SJCRH30 (cell line): ENCODE data around the gene RABEPK. TPM values are rescaled to one million over a fixed set of nuclear protein-coding genes. Genes with fewer than 3 reads are reported as not detected.
A peak's percentile ranks its signal among the peaks of the same experiment; 100 is the strongest.
"Not testable (repeated sequence)": the region's sequence is repeated elsewhere in the genome, so short reads cannot be mapped to it uniquely, and the experiment has no call there.

Experiments used
- DNase-seq, 2 experiments: peaks; one replicate each; pipeline ENCODE4 v3.0.0-alpha.2; 2015 to 2020
- H3K27ac ChIP-seq: fragments of 250-450 bp; sonication (Bioruptor Pico); 2 replicates; pipeline ENCODE4 v1.5.1; 2020; ENCODE audit warnings: mild to moderate bottlenecking, moderate library complexity
- H3K27me3 ChIP-seq: fragments of 250-450 bp; sonication (Bioruptor Pico); 2 replicates; pipeline ENCODE4 v1.5.1; 2020; ENCODE audit warnings: mild to moderate bottlenecking, moderate library complexity
- H3K36me3 ChIP-seq: fragments of 250-450 bp; sonication (Bioruptor Pico); 2 replicates; pipeline ENCODE4 v1.5.1; 2020; ENCODE audit warnings: mild to moderate bottlenecking, moderate library complexity
- H3K4me1 ChIP-seq: fragments of 250-450 bp; sonication (Bioruptor Pico); 2 replicates; pipeline ENCODE4 v1.5.1; 2020; ENCODE audit warnings: mild to moderate bottlenecking, moderate library complexity
- H3K4me3 ChIP-seq: fragments of 250-450 bp; sonication (Bioruptor Pico); 2 replicates; pipeline ENCODE4 v1.5.1; 2020; ENCODE audit warnings: mild to moderate bottlenecking, moderate library complexity
- H3K9me3 ChIP-seq: fragments of 250-450 bp; sonication (Bioruptor Pico); replicated peaks from 2 replicates; pipeline ENCODE4 v1.5.1; 2020; ENCODE audit warnings: mild to moderate bottlenecking, moderate library complexity
- total RNA-seq: library from RNA; depleted of rRNA; stranded (reverse); fragments of >200 nt; shearing (Covaris generic); gene quantifications from 2 replicates; pipeline ENCODE4 v1.2.3, GENCODE V29; 2014

RABEPK gene
- total RNA-seq, 1 experiment from 2014 or later, result 29.9 TPM

DNA sequence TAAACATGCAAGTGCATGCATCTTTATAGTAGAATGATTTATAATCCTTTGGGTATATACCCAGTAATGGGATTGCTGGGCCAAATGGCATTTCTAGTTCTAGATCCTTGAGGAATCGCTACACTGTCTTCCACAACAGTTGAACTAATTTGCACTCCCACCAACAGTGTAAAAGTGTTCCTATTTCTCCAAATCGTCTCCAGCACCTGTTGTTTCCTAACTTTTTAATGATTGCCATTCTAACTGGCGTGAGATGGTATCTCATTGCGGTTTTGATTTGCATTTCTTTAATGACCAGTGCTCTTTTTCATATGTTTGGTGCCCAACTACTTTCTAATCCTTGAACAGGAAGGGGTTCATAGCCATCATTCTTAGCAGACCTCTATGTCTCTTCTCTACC lies 18.6 kb upstream of the RABEPK start:
- not testable (repeated sequence) for H3K4me3 ChIP-seq, H3K27ac ChIP-seq, H3K27me3 ChIP-seq, H3K4me1 ChIP-seq, DNase-seq, H3K9me3 ChIP-seq
- peaks cover 14% of the 10 kb centered on the region for H3K36me3 ChIP-seq

DNA sequence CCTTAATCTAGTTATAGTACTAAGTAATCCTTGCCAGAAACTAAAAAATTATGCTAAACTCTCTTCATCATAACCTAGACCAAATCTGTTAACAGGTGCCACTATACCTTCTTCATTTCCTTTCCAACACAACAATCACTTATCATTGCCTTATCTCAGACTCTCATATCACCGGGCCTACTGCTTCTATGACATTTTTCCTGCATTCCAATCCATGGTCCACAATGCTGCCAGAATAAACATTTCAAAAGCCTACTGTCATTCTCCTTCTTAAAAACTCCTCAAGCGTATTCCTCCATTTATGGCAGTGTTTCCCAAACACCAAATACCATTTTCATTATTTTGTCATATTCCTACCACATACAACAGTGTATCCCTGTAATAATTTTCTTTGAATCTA lies 17.3 kb upstream of the RABEPK start:
- Histone ChIP-seq H3K27me3 (no peaks in the 10 kb centered on the region), H3K4me3 (no peak overlapping the region), H3K27ac (no peak overlapping the region), H3K4me1 (no peaks in the 10 kb centered on the region), H3K9me3 (no peaks in the 10 kb centered on the region), H3K36me3 (peaks cover 8% of the 10 kb centered on the region)
- no peak for DNase-seq

DNA sequence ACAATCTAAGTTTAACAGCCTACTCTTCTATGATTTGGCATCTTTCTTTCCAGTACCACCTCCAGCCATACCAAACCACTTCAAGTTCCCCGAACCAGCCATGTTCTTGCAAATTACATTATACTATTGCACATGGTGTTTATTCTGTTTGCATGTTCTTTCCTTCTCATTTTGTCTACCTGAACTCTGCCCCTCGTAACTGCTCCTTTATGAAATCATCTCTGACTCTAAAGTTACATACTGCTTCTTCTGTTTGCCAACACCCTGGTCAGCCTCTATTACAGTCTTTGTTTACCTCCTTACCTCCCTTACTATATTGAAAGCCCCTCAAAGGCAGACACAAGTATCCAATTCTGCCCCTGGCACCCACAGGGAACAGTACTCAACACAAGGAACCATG lies 16.8 kb upstream of the RABEPK start:
- no peak for DNase-seq
- Histone ChIP-seq H3K27ac (no peak overlapping the region), H3K9me3 (no peaks in the 10 kb centered on the region), H3K4me3 (no peak overlapping the region), H3K36me3 (peaks cover 7% of the 10 kb centered on the region; the same call in 1 of the 2 replicates), H3K4me1 (no peaks in the 10 kb centered on the region), H3K27me3 (no peaks in the 10 kb centered on the region)

DNA sequence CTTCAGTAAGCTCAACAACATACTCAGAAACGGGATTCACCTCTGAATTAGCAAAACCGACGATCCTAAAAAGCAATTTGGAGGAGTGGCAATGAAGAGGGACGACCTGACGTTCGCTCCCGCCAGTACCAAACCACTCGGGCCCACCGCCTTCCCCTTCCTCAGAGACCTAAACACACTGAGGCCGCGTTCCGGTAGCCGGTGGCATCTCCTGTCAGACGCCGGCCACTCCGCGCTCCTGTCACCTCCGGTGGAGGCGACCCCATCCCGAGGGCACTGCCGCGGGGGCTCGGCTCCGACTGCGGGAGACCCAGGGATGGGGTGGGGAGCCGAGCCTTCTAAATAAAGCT lies 11.4 kb upstream of the RABEPK start:
- H3K4me3 ChIP-seq, result peak overlapping the region; percentile 99
- H3K4me1 ChIP-seq, result 0 out of 2 replicates have a peak, but pooled peaks cover 2% of the 10 kb centered on the region
- H3K9me3 ChIP-seq, result no peaks in the 10 kb centered on the region
- no peaks in the 10 kb centered on the region for H3K27me3 ChIP-seq
- peak overlapping the region; percentile 79 for H3K27ac ChIP-seq
- peaks cover 4% of the 10 kb centered on the region; the same call in 1 of the 2 replicates for H3K36me3 ChIP-seq
- DNase-seq, result peak; percentile 40 to 48

DNA sequence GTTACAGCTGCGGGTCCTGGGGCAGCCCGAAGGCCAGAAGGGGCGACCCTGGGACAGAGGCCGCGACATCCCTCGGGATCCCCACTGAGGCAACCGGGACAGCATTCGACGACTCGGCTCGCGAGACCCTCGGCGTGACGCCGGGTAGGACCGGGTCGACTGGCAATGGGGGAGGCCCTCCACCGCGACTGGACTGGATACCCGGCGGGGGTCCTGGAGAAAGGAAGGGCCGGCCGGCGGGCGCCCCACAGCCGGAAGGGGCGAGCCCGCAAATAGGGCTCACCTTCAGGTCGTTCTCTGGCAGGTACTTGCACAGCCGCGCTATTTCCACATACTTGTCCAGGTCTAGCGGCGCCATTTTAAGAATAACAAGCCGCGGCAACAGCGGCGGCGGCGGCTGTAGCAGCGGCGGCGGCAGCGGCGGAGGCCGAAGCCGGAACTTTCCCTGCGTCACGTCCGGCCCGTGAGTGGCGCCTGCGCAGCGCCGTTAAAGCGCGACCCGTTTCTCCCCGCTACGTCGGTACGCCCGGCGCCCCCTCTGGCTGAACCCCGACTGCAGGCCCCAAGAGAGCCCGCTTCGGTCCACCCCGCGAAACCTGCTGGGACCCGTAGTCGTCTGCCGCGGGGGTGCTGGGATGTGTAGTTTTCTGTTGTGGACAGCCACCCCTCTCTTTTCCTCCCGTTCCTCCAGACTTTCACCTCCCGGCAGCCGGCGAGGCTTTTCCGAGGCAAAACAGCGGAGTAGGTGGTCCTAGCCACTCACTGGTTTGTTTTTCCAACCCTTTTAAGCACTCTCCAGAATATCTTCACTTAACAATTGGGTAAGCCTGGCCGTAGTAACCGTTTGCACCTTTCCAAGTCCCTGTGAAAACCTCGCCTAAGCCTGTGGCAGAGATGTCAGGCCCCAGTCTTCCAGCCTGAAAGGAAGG lies 10.7 kb upstream of the RABEPK start, which contains the start of gene PPP6C:
TSS of gene PPP6C (minus strand) at position 443 of the 929 bp plus-strand sequence. CDS start at position 358, 85 bp downstream.
- H3K36me3 ChIP-seq, result peaks cover 3% of the 10 kb centered on the region; the same call in 1 of the 2 replicates
- H3K4me1 ChIP-seq, result 0 out of 2 replicates have a peak, but pooled peaks cover 2% of the 10 kb centered on the region
- H3K27ac ChIP-seq, result peak within 1 kb of the TSS; percentile 79
- H3K27me3 ChIP-seq, result no peaks in the 10 kb centered on the region
- DNase-seq, result peak; percentile 98
- no peaks in the 10 kb centered on the region for H3K9me3 ChIP-seq
- peak within 1 kb of the TSS; percentile 99 for H3K4me3 ChIP-seq

DNA sequence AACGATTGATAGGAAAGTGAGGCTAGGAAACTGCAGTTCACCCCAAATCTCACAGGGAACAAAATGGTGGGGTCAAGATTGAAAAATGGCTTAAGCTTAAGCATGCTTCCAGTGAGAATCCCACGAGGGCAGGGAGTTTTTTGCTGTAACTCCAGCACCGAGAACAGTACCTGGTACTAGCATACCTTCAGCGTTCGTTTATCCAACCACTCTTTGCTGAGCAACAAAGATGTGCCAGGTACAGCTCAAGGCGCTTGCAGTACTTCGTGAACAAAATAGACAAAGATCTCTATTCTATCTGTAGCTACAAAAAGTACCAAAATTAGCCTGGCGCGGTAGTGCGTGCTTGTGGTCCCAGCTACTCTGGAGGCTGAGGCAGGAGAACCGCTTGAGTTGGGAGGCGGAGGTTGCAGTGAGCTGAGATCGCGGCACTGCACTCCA lies 10.0 kb upstream of the RABEPK start:
- H3K4me1 ChIP-seq, result 0 out of 2 replicates have a peak, but pooled peaks cover 2% of the 10 kb centered on the region
- H3K27ac ChIP-seq, result peak overlapping the region; percentile 79
- H3K9me3 ChIP-seq, result no peaks in the 10 kb centered on the region
- DNase-seq, result peak; percentile 21 to 50
- H3K4me3 ChIP-seq, result peak overlapping the region; percentile 99
- H3K27me3 ChIP-seq, result no peaks in the 10 kb centered on the region
- peaks cover 3% of the 10 kb centered on the region; the same call in 1 of the 2 replicates for H3K36me3 ChIP-seq

DNA sequence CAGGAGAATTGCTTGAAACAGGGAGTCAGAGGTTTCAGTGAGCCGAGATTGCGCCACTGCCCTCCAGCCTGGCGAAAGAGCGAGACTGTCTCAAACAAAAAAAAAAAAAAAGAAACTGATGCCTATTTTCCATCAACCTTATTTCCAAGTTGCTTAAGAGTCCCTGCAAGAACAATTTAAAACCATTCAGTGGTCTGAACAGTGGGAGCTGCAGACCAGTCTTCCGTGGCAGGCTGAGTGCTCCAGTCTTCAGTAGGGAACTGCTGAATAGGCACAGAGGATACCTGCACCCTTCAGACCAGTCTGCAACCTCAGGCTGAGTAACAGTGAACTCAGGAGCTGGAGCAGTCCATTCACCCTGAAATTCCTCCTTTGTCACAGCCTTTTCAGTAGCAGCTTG lies 5.9 kb upstream of the RABEPK start:
- H3K4me1 ChIP-seq, H3K27ac ChIP-seq, H3K27me3 ChIP-seq, H3K4me3 ChIP-seq, DNase-seq, H3K36me3 ChIP-seq, H3K9me3 ChIP-seq: not testable (repeated sequence)

DNA sequence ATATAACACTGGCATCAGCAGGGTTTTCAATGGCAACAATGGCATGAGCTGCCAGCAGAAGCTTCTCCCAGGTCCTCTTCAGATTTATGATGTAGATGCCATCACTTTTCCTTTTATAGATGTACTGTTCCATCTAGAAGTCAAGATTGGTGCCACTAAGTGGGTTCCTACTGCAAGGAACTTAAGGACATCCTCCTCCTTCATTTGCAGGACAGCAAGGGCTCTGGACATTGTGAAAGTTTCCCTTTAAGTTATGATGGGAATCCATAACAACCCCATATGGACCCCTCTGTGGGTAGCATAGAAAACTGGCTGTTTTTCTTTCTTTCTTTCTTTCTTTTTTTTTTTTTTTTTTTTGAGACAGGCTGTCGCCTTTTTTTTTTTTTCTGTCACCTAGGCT lies 4.8 kb upstream of the RABEPK start:
- H3K36me3 ChIP-seq, DNase-seq, H3K4me1 ChIP-seq, H3K27me3 ChIP-seq, H3K4me3 ChIP-seq, H3K27ac ChIP-seq, H3K9me3 ChIP-seq: not testable (repeated sequence)

DNA sequence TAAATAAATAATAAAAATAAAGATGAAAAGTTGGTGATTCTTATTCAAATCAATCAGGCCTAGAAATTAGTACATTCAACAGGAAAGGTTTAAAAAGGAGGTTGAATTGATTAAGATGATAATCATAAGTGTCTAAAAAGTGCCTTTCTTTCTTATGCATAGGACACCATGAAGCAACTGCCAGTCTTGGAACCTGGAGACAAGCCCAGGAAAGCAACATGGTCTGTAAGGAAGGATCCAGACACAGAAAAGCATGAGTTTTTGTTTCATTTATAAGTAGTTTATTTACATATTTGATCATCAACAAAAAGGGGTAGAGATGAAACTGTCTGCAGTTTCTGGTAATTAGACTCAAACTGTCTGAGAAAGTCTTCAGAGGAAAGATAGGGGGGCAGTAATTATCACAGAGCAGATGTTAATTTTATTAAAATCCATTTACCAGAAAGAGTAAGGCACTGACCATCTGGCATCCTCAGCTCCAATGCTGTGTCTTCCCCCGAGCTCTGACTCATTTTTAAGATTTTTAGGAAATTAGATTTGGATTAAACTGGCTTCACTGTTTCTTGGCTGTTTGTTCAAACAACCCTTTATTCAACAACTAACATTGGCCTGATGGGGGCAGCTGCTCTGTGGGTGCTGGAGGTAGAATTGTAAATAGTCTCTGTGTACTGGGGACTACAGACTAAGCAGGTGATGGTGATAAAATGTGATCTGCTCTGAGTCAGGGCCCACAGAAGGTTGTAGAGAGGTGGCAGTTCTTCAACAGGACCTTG lies 2.7 kb downstream of the RABEPK start:
- H3K27me3 ChIP-seq, result no peaks in the 10 kb centered on the region
- no peak overlapping the region for H3K27ac ChIP-seq
- peaks cover 13% of the 10 kb centered on the region; the same call in 1 of the 2 replicates for H3K36me3 ChIP-seq
- no peaks in the 10 kb centered on the region for H3K9me3 ChIP-seq
- peaks cover 4% of the 10 kb centered on the region; the same call in 1 of the 2 replicates for H3K4me1 ChIP-seq
- no peak overlapping the region for H3K4me3 ChIP-seq
- DNase-seq, result peak in 1 of 2 experiments; percentile 41

DNA sequence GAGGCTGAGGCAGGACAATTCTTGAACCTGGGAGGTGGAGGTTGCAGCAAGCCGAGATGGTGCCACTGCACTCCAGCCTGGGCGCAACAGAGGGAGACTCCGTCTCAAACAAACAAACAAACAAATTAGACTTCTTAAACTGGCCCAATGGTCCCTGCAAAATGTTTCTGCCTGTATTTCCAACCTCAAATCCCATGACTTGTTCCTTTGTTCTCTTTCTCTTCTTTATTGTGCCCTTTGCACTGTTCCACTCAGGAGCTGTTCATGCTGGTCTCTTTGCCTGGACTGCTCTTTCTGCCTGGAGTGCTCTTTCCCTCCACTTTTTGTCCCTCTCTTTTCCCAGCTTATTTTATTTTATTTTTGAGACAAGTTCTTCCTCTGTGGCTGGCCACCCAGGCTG lies 4.1 kb downstream of the RABEPK start:
- Histone ChIP-seq H3K4me1 (peaks cover under 1% of the 10 kb centered on the region; the same call in 1 of the 2 replicates), H3K36me3 (peaks cover 14% of the 10 kb centered on the region), H3K27me3 (no peaks in the 10 kb centered on the region), H3K27ac (no peak overlapping the region), H3K4me3 (no peak overlapping the region), H3K9me3 (no peaks in the 10 kb centered on the region)
- DNase-seq, result no peak

DNA sequence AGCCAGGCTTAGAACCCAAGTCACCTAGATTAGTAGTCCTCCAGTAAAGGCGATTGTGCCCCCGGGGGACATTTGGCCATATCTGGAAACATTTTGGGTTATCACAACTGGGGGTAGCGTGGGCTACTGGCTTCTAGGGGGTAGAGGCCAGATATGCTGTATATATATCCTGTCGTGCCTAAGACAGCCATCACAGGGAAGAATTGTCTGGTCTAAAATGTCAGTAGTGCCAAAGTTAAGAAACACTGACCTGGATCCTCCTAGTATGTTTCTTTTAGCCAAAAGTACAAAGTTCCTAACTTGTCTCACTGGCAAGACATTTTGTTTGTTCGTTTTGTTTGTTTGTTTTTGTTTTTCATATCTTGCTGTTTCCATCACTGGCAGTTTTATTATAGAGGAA lies 13.8 kb downstream of the RABEPK start:
- no peak for DNase-seq
- no peaks in the 10 kb centered on the region for H3K4me1 ChIP-seq
- H3K4me3 ChIP-seq, result no peak overlapping the region
- no peaks in the 10 kb centered on the region for H3K27me3 ChIP-seq
- peaks cover 7% of the 10 kb centered on the region for H3K36me3 ChIP-seq
- no peak overlapping the region for H3K27ac ChIP-seq
- no peaks in the 10 kb centered on the region for H3K9me3 ChIP-seq

DNA sequence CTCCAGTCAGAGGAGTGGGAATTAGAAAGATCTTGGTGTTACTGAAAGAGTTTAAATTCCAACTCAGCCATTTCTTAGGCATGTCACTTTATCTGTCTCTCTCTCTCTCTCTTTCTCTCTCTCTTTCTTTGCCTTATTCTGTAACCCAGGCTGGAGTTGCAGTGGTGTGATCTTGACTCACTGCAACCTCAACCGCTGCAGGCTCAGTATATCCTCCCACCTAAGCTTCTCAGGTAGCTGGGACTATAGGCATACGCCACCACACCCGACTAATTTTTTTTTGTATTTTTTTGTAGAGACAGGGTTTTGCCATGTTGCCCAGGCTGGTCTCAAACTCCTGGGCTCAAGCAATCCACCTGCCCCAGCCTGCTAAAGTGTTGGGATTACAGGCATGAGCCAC lies 18.3 kb downstream of the RABEPK start:
- H3K4me3 ChIP-seq, result no peak overlapping the region
- H3K36me3 ChIP-seq, result peaks cover 15% of the 10 kb centered on the region
- no peaks in the 10 kb centered on the region for H3K4me1 ChIP-seq
- DNase-seq, result no peak
- H3K27me3 ChIP-seq, result no peaks in the 10 kb centered on the region
- no peaks in the 10 kb centered on the region for H3K9me3 ChIP-seq
- H3K27ac ChIP-seq, result no peak overlapping the region

DNA sequence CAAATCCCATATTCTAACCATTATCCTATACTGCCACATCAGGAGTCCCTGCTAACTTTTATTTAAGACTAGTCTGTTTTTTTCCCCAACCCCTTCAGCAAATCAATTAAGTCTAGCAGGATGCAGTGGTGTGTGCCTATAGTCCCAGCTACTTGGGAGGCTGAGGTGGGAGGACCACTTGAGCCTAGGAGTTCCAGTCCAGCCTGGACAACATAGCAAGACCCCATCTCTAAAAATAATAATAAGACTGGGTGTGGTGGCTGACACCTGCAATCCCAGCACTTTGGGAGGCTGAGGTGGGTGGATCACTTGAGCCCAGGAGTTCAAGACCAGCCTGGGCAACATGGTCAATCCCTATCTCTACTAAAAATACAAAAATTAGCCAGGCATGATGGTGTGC lies 24.5 kb downstream of the RABEPK start:
- not testable (repeated sequence) for DNase-seq, H3K27me3 ChIP-seq, H3K4me1 ChIP-seq, H3K27ac ChIP-seq, H3K9me3 ChIP-seq, H3K4me3 ChIP-seq
- H3K36me3 ChIP-seq, result peaks cover 22% of the 10 kb centered on the region

DNA sequence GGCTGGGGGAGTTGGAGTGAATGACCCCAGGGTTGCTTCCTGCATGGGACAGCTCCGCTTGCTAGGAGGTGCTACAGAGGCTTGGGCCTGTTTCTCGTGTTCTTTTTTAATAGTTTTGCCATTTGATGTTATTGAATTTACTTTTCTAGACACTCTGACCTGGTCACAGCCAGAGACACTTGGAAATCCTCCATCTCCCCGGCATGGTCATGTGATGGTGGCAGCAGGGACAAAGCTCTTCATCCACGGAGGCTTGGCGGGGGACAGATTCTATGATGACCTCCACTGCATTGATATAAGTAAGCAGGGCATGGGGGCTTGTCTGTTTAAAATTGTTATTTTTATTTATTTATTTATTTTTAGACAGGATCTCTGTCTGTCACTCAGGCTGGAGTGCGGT lies 27.4 kb downstream of the RABEPK start:
- Histone ChIP-seq H3K27me3 (no peaks in the 10 kb centered on the region), H3K36me3 (peaks cover 17% of the 10 kb centered on the region), H3K27ac (no peak overlapping the region), H3K9me3 (no peaks in the 10 kb centered on the region), H3K4me3 (no peak overlapping the region), H3K4me1 (no peaks in the 10 kb centered on the region)
- DNase-seq, result no peak

DNA sequence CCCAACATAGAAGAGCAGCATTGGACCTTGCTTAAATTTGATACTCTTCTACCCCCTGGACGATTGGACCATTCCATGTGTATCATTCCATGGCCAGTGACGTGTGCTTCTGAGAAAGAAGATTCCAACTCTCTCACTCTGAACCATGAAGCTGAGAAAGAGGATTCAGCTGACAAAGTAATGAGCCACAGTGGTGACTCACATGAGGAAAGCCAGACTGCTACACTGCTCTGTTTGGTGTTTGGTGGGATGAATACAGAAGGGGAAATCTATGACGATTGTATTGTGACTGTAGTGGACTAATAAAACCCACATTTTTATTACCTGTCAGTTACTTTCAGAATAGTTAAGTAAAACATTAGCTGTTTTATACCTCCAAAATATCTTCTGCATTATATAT lies 33.3 kb downstream of the RABEPK start:
- no peak for DNase-seq
- Histone ChIP-seq H3K4me3 (no peak overlapping the region), H3K9me3 (no peaks in the 10 kb centered on the region), H3K4me1 (peaks cover 6% of the 10 kb centered on the region; the same call in 1 of the 2 replicates), H3K27me3 (no peaks in the 10 kb centered on the region), H3K36me3 (peaks cover 59% of the 10 kb centered on the region), H3K27ac (no peak overlapping the region)
